NCI-H446 (cell line): ENCODE measurements around the gene NUP50.
"Not testable (repeated sequence)": the region's sequence is repeated elsewhere in the genome, so short reads cannot be mapped to it uniquely, and the experiment has no call there.

ENCODE experiments used
- DNase-seq, 2 experiments: peaks; one replicate each; lab custom pipeline; 2025; lab: John Stamatoyannopoulos, UW

The NUP50 gene

DNA sequence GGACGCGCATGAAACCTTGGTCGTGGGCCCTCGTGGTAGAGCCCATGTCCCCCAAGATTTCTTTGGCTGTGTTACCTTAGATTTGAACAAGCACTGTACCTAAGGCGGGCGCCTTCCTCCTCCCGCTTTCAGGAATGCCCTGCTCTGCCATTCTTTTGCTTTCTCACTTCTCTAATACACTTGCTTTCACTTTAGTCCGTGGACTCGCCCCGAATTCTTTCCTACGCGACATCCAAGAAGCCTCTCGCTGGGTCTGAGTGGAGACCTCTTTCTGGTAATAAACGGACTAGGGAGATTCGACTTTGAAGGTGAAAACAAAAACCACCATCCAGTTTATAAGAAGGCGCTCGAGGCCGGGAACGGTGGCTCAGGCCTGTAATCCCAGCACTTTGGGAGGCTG, 1.2 kb upstream of the NUP50 start:
- no peak for DNase-seq

DNA sequence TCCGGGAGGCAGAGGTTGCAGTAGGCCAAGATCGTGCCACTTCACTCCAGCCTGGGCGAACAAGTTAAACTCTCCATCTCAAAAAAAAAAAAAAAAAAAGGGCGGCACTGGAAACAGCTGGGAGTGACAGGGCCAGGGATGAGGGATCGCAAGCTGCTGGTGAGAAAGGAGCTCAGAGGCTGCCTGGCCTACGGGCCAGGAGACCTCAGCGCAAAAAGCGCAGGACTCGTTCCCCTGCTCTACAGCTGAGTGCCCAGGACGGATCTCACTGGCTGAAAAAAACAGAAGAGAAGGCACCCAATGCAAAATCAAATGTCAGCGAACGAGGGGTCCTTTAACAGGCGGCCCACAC, 650 bp upstream of the NUP50 start:
- peak; percentile 14 to 20 for DNase-seq

GRCh38 chr22:45164270-45165088, 754 bp downstream of the NUP50 start:
- no peak for DNase-seq

GRCh38 chr22:45166932-45167331, 3.2 kb downstream of the NUP50 start:
- DNase-seq: no peak

GRCh38 chr22:45169591-45170466, 6.1 kb downstream of the NUP50 start:
- no peak for DNase-seq

GRCh38 chr22:45171830-45172229, 8.1 kb downstream of the NUP50 start:
- DNase-seq: no peak

DNA sequence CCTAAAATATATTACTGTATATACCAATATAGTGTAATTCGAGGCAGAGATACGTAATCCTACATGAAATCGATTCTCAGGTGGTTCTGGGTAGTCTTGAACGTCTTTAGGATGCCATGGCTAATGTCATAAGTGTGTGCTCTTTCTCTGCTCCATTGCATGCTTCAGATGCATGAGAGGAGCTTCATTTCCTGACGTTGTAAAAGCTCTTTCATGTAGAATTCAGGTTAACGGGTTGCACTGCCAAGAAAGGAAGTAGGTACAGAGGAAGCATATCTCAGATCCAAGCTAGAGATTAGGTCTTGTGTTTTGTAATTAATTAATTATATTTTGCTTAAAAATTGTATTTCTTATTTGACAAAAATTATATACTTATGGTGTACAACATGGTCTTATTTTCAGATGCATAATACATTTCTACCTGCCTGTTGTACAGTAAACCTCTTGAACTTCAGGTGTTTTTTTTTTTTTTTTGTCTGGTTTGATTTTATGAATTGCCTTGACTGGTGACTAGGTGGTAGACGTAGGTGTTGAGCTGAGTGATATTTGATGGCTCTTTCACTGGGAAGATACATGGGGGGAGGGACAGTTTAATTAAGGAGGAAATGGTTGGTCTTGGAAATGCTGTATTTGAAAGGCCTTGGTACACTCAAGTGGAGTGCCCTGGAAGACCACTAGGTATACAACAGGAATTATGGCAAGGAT, 9.3 kb downstream of the NUP50 start:
- no peak for DNase-seq

DNA sequence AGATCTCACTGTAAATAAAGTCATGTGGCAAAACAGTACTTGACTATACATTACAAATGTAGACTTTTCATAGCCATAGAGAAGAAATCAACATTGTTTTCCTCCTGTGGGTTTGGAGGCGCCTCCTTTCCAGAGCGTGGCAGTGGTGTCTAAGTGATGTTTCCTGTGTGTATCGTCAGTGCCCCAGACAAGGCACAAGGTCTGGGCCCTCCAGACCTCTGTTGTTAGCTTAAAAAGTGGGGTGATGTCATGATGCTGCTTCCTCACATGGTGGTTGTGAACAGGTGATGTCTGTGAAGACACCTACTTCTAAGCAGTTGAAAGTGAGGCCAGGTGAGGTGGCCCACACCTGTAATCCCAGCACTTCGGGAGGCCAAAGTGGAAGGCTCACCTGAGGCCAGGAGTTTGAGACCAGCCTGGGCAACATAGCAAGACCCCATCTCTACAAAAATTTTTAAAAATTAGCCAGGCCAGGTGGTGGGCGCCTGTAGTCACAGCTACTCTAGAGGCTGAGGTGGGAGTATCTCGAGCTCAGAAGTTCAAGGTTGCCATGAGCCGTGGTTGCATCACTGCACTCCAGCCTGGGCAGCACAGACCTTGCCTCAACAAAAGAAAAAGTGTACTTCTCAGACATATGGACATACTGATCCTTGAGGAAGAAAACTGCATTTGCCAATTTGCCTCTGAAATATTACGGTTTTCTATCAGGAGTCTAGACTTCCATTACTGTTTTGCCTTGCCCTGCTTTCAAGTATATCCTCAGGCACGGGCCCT, 15.7 kb downstream of the NUP50 start:
- no peak for DNase-seq

DNA sequence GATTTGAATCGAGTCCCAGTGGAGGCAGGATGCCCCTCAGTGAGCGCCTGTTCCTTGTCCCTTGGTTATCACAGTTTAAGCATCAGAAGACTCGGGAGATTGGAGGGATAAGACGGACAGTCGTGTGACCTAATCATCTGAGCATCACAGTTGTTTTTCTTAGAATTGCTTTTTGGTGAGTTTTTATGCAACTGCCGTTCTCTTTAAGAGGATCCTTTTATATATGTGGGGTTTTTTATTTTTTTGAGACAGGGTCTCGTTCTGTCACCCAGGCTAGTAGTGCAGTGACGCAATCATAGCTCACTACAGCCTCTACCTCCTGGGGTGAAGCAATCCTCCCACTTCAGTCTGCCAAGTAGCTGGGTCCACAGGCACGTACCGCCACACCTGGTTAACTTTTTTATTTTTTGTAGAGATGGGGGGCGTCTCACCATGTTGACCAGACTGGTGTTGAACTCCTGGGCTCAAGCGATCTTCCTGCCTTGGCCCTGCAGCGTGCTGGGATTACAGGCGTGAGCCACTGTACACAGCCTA, 16.5 kb downstream of the NUP50 start:
- DNase-seq: no peak

- DNase-seq: no peak
Measured at GRCh38 chr22:45181240-45181639, 17.5 kb downstream of the NUP50 start.

DNA sequence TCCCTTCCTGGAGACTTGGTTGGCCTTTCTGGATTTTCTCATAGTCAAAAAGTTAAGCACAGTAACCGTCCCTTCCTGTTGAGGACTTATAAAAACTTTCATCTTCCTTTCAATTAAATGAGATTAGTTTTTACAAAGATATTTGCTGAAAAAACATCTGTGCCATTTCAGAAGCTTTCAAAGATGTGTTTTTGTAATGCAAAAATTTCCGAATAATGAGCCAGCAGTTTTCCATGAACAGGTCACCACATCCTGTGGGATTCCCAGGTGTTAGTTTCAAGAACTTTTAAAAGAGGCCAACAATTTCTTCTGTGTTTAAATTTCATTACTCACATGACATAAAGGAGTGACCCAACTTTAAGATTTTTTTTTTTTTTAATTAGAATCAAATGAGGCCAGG, 18.0 kb downstream of the NUP50 start:
- no peak for DNase-seq

- DNase-seq: no peak
Measured at GRCh38 chr22:45183974-45184373, 20.2 kb downstream of the NUP50 start.

DNA sequence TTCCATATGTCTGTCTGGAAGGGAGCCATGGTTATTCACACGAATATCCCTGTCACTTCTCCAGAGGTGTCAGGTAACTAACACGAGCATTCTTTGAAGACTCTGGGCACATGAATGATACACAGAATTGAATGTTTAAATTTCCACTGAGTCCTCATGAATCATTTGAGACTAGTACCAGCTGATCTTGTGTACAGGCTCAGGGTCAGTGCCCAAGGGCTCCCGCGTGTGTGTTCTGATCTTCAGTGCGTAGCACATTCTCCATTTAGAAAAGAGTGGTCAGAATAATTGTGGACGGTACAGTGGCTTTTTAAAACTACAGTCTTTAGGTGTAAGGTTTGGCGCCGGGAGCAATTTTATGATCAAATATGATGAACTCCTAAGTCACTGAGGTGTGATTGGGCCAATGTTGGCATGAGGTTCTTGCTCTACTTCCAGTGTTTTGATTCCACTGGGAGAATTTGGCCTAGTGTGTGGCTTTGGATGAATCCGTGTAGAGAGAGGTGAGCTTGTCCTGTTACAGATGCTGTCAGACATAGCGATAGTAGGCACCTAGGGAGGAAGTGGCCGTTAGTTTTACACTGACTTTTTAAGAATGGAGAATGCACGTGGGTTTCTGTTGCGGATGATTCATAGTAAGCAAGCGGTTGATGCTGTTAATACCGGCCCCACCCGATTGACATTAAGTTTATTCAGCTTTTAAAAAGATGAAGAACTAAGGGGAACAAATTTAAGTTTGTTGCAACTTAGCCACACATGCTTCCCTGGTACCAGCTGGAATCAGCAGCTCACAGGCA, 22.2 kb downstream of the NUP50 start:
- no peak for DNase-seq

DNA sequence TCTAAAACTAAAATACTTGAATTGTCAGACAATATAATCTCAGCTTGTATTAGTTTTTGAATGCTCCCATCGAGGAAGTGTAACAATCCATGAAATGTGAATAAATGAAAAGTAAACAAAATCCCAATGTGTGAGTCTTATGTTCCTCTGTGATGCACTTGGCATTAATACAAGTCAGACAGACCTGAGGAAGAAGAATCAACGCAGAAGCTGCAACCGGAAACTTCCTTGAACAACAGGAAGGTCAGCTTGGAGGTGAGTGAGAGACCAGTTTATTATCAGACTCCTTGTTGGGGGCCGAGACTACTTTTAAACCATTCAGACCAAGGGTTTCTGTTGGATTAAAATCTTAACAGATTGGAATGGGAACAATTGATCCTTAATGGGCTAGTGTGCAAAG, 24.2 kb downstream of the NUP50 start:
- DNase-seq: no peak

- no peak for DNase-seq
Measured at GRCh38 chr22:45188779-45189178, 25.1 kb downstream of the NUP50 start.

DNA sequence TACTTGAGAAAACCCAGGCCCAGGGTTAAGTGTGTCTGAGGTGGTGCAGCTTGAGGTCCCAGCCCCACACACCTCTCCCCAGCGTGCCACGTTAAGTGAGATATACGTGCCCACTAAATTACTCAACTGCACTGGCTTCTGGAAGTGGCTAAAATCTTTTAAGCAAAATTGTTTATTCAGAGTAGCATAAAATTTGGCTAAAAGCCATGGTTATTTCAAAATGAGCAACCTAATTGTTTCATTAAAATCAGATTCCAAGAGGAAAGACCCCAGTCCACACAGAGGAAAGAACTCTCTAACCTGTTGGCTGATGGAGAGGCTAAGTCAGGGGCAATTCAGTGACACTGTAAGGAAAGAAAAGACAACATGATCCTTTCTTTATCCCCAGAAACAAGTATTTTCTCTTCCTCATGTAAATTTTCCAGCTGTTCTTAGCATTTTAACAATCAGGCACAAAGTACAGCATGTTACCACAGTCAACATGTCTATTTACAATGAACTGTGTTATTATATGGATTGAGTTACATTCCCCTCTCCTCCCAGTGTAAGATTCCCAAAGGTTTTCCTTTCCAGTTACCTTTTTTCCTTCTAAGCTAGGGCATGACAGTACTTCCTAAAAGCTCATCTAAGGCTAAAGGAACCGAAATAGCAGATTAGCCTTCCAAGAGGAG, 26.6 kb downstream of the NUP50 start:
- no peak for DNase-seq

GRCh38 chr22:45191746-45192145, 28.0 kb downstream of the NUP50 start:
- DNase-seq: not testable (repeated sequence)

DNA sequence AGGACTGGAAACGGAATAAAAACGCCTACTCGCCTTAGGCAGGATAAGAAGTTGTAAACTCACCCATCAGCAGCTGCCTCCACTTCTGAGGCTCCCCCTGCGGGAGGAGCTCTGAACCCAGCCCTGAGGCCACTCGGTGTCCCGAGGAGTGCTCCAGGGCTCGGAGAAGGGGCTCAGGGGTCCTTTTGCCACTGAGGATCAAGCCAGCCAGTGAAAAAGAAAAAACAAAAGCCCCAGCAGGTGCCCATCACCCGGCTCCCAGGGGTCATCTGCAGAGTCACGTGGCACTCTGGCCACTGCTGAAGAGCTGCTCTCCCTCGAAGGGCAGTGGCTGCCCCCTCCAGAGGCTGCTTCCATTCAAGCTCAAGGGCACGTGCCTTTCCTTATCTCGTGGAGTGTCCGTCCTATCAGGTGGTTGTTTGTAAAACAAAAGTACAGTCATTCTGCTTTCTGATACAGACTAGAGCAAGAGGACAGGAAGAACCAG, 29.0 kb downstream of the NUP50 start:
- DNase-seq: no peak

- DNase-seq: no peak
Measured at GRCh38 chr22:45194686-45195085, 31.0 kb downstream of the NUP50 start.

DNA sequence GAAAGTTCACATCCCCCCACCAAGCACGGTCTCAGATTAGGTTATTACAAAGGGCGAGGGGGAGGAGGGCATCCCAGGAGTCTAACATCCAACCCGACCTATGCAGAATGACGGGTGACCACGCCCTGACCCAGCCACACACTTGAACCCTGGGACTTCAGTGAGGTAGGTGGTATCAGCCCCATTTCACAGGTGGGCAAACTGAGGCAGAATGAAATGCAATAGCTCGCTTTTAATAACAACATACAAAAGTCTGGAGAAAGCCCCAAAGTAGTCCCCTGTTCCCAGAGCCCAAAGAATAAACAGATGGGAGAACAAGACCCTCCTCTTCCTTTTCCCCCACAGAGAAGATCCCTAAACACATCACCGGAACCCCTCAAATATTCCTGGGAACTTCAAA, 31.9 kb downstream of the NUP50 start:
- DNase-seq: no peak
